Measurements from ENCODE around the gene ANKRD44.

GRCh38 chr2:197242719-197243118, 67.9 kb downstream of the ANKRD44 start:
- no peak for TF ChIP-seq CTCF (IDR thresholded peaks at IDR 0.05; ENCODE audit: borderline replicate concordance, extremely low read depth, low read length, poor library complexity, severe bottlenecking)
- TF ChIP-seq EZH2 (IDR thresholded peaks at IDR 0.05; ENCODE audit: borderline replicate concordance, low read depth, low read length, severe bottlenecking), result no peak
